Fibroblast of skin of scalp (primary cell): ENCODE measurements around the gene LRRC52. TPM values are rescaled to one million over a fixed set of nuclear protein-coding genes. Genes with fewer than 3 reads are reported as not detected.

ENCODE experiments used
- DNase-seq: peaks from one replicate; pipeline ENCODE4 v3.0.0-alpha.2; 2013
- polyA plus RNA-seq, 2 experiments: library from polyadenylated mRNA; unstranded; fragments of 120-200 nt; gene quantifications; one replicate each; pipeline ENCODE4 v1.2.1, GENCODE V29; 2013; ENCODE audit not compliant: insufficient read length in 2 of 2

LRRC52 gene
- polyA plus RNA-seq (2013, experiment 1 of 2; ENCODE audit: insufficient read length) = not detected
- polyA plus RNA-seq (2013, experiment 2 of 2; ENCODE audit: insufficient read length) = not detected

- DNase-seq = no peak
These were observed at the start of gene LRRC52 for GRCh38 chr1:165543532-165544438. TSS of gene LRRC52 (plus strand) at chr1:165544000. CDS start at chr1:165544297, 297 bp downstream.

DNA sequence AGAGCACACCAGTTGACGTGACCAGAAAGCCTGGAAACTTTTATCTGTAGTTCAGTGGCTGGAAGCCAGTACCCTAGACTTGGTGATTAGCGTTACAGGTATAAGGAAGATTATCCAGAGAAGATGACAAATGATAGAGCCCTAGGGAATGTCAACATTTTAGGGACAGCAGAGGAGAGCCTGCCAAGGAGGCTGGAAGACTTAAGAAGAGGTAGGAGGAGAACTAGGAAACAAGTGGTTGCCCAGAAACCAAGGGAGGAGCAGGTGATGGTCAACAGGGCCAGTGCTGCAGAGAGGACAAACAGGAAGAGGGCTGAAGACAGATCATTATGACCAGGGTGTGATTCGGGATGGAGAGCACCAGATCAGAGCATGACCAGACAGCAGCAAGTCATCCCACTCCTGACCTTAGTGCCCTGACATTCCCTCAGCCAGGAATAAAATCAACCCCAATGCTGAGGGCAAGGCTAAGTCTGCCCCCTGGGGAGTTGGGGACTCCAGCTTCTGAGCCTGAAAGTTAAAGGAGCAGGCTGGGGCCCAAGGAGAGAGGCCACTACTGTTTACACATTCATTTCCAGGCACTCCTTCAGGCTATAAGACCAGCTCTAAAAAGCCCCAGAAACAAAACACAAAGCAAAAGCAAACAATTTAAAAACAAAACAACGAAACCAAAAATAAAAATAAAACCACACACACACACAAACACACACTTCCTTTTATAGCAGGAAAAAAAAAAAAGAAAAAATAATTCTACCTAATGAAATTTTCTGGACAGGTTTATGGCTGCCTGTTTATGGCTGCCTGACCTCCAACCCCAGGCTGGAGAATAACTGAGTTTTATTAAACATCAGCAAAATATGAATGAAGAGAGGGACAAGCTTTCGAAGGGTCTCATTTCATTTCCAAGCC lies 48.6 kb upstream of the LRRC52 start:
- no peak for DNase-seq

DNA sequence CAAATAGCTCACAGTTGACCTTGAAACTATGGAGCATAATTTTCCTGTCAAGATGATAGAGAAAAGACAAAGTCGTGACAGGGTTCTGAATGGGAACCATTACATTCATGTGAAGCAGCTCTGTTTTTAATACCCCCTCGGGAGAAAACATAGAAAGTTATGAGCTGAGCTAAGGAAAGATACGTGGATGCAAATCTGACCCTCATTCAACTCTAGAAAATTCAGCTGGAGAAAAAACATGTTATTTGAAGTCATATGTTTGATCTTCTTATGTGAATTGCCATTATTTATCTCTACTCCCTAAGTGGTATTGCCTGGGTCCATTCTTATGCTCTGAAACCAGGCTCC lies 48.0 kb upstream of the LRRC52 start:
- no peak for DNase-seq

- peak; percentile 56 for DNase-seq
These were observed 47.3 kb upstream of the LRRC52 start for GRCh38 chr1:165496501-165496900.

DNA sequence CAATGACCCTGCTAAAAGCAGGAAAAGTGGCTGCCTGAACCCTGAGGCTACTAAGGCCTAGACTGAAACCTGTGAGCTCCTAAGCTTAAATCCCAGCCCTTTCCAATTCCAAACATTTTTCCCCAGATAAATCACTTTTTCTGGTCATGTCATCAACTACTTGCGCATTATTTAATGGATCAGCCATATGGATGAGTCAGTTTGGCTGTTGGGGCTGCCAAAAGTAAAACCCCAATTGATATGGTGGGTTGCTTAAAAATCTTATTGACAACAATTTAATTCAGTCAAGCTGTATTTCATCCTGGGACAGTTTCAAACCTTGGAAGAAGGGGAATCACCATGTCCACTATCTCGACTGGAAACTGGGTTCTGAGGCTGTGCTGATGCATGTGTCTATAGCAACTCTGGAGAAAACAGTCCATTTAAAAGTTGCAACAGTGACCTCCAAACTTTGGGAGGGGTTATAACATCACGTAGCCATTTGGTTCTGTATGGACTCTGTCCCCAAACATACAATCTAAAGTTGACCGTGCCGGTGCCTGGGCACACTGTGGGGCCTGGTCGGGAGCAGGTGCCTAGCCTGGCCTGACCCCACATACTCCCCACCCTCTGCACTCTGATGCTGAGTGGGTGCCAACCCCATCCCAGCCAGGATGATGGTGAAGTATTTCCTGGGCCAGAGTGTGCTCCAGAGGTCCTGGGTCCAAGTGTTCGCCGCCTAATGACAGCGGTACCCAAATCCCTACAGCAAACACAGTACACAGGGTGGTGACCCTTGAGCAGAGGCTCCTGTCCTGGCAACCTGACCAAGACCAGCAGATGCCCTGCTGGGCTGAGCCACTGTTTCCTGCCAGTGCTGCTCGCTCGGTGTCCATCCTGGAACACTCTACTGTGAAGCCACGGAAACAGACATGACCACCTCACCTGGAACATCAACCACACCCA lies 46.5 kb upstream of the LRRC52 start:
- DNase-seq = peak; percentile 47

DNA sequence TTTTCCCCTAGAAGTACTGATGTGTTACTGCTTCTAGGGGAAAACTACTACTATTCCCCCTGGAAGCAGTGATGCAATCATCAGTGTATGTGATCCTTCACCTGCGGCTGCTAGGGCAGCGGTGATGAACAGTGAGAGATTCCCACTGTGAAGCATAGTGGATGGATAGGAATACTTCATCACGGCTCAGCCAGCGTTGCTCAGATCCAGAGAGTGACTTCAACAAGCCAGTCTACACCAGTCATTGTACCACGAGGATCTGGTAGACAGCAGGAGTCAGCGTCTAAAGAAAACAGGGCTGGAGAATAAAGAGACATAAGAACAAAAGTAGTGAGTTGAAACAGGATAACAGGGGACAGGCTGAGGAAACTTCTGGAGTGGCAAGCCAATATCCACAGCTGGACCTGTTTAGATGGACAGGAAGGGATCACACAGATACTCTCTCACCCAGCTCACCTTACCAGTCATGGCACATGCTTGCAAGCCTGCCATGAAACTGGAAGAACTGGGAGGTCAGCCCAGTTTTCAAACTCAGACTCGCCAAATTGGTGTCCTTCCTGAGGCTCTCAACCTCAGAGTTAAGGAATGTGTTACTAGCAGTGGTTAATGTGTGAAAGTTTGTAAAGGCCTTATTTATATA lies 42.4 kb upstream of the LRRC52 start:
- DNase-seq = no peak

- peak; percentile 43 for DNase-seq
These were observed 41.8 kb upstream of the LRRC52 start for GRCh38 chr1:165501970-165502348.

GRCh38 chr1:165507570-165507969 lies 36.2 kb upstream of the LRRC52 start:
- no peak for DNase-seq

GRCh38 chr1:165508291-165508690 lies 35.5 kb upstream of the LRRC52 start:
- DNase-seq = no peak

DNA sequence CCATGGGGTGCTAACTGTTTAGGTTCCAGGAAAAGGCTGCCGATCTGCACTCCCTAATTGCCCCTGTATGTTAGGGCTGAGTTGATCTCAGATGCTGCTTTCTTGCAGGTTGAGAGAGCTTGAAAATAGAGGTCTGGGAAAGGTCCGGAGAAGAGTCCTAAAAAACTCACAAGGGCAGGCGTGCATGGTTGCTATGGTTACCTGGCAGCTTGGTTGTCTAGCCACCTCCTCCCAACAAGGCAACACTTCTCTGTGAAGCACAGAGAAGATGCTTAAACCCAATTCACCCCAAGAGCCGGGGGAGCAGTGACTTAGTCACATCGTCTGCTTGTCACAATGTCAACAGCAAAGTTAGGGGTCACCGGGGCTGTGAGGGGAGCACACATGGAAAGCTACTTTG lies 31.0 kb upstream of the LRRC52 start:
- no peak for DNase-seq

DNA sequence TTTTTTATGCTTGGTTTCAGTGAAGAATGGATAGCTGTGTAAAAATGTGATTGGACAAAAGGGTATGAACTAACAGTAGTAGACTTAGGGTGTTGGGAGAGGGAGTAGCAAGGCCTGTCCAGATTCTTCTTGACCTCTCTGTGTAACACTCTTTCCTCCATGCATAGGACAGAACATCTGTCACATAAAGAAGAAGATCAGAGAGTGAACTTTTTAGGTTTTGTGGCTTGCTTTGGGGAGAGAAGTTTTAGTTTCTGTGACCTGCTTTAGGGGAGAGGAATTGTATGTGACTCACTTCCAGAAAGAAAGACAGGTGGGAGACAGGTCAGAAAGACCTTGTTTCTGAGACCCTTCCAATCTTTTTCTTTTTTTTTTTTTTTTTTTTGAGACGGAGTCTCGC lies 27.3 kb upstream of the LRRC52 start:
- DNase-seq = no peak

- DNase-seq = no peak
These were observed 23.2 kb upstream of the LRRC52 start for GRCh38 chr1:165520646-165521045.

DNA sequence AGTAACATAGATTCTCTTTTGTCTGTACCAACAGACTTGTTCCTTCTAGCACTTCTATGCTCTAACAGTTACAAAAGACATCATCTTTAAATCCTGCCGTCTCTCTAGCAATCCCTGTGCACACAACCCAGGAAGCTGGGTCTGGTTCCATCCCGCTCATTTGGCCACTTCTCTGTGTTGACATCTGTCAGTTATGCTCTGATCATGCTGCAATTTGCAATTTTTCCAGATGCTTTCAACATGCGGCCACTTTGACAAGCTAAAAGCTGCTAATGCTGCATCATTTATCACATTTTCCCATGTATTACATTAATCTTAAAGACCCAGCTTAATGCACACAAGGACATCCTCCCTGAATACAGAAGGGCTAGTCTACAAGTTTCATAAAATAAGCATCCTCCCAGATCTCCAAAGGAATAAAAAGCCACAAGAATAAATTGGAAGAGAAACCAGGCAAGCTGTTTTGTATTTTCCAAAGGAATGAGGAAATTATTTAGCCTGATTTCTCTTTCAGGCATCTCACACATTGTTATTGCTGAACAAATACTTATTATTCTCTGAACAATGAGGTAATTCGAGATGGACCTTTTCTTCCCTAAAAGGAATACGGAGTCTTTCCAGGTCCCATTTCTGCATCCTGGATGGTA lies 19.0 kb upstream of the LRRC52 start:
- no peak for DNase-seq

DNA sequence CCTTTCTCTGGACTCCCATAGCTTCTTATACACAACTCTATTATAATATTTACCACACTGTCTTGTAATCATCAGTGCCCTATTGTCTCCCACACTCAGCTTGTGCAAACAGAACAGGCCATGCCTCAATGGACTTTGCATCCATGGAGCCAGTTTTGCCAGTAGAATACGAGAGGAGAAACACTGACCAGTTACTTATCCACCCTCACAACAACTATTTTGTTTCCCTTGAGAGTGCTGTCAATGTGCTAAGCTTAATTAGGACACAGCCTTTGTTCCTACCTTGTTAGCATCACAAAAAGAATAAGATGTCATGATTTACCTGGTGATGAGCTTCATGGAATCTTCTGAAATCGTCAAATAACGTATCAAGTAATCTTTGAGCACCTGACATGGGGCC lies 18.1 kb upstream of the LRRC52 start:
- no peak for DNase-seq

DNA sequence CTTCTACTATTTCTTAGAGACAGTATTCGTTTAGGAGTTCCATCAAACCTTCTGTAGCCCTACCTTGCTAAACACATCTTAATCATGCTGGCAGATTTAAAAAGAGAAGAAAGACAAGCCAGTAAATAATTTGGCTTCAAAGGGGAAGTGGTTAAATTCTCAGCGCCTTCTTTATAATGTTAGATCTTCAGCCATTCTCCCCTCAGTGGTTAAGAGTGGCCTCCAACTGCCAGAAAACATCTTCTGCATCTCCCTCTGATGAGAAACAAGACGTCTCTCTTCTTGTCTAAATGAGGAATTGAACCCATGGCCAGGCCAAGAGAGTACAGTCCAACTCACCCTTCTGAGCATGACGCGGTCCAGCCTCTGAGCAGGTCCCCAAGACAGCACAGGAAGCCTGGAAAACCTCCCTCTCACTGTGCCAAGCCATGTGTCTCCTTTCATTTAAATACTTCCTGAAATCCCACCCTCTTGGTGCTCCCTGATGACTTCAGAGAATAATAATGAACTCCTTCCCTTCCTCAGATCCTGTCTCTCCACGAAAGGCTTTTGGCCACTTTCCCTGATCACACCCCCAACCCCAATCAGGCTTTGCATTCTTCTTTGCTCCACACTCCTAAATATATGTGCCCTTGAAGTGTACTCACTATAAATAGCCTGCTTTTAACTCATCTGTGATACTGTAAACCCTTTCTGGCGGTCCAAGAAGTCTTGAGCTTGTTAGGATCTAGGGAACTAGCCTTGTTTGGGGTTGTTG lies 16.4 kb upstream of the LRRC52 start:
- DNase-seq = no peak

GRCh38 chr1:165531021-165531420 lies 12.8 kb upstream of the LRRC52 start:
- DNase-seq = no peak

DNA sequence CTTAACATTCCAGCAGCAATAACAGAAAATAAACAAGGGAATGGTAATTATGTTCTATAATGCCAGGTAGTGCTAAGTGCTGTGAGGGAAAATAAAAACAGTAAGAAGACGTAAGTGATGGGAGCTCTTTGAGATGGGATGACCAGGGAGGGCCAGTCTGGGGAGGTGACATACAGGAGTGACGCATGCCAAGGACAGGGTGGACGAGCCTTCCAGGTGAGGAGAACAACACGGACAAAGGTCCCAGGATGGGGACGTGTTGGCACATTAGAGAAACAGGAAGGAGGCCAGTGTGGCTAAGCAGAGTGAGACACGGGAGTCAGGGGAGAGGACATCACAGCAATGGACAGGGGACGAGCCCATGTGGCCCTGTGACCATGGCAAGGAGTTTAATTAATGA lies 11.7 kb upstream of the LRRC52 start:
- DNase-seq = no peak

GRCh38 chr1:165533254-165533653 lies 10.5 kb upstream of the LRRC52 start:
- no peak for DNase-seq

- DNase-seq = no peak
These were observed 7.8 kb upstream of the LRRC52 start for GRCh38 chr1:165536016-165536415.

GRCh38 chr1:165537356-165538109 lies 6.3 kb upstream of the LRRC52 start:
- no peak for DNase-seq
